ENCODE measurements around the gene DNTTIP2. TPM values are rescaled to one million over a fixed set of nuclear protein-coding genes. Genes with fewer than 3 reads are reported as not detected.
"Not testable (repeated sequence)": the region's sequence is repeated elsewhere in the genome, so short reads cannot be mapped to it uniquely, and the experiment has no call there.

DNTTIP2 gene
- total and polyA plus RNA-seq, 8 donors, result 8.7 to 107 (median 45.6) TPM

- H3K27ac ChIP-seq, result no peak overlapping the region
- no peaks in the 10 kb centered on the region for H3K36me3 ChIP-seq
- WGBS, 5 donors, result 92 to 95% (median 94%) methylated on average over 10 of the region's 10 CpGs
- peaks cover 0 to 9% (median 0%) of the 10 kb centered on the region in 4 donors for H3K9me3 ChIP-seq
- intact Hi-C loops (cut with DNase I; ENCODE audit: low total_unique reads), result no loop called here
- DNase-seq, result no peak
- H3K4me3 ChIP-seq, result no peak overlapping the region
- H3K27me3 ChIP-seq, result no peaks in the 10 kb centered on the region
- H3K4me1 ChIP-seq, result no peaks in the 10 kb centered on the region
- TF ChIP-seq, protein P1, sequence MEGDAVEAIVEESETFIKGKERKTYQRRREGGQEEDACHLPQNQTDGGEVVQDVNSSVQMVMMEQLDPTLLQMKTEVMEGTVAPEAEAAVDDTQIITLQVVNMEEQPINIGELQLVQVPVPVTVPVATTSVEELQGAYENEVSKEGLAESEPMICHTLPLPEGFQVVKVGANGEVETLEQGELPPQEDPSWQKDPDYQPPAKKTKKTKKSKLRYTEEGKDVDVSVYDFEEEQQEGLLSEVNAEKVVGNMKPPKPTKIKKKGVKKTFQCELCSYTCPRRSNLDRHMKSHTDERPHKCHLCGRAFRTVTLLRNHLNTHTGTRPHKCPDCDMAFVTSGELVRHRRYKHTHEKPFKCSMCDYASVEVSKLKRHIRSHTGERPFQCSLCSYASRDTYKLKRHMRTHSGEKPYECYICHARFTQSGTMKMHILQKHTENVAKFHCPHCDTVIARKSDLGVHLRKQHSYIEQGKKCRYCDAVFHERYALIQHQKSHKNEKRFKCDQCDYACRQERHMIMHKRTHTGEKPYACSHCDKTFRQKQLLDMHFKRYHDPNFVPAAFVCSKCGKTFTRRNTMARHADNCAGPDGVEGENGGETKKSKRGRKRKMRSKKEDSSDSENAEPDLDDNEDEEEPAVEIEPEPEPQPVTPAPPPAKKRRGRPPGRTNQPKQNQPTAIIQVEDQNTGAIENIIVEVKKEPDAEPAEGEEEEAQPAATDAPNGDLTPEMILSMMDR (IDR thresholded peaks at IDR 0.05), result no peak
- TF ChIP-seq POLR2AphosphoS5 (IDR thresholded peaks at IDR 0.05), result no peak
- no peak for TF ChIP-seq EP300 (IDR thresholded peaks at IDR 0.05)
Measured at GRCh38 chr1:93917302-93917701, 38.3 kb upstream of the DNTTIP2 start.

- intact Hi-C loops (cut with DNase I; ENCODE audit: low total_unique reads); H3K36me3 ChIP-seq; H3K9me3 ChIP-seq; H3K27ac ChIP-seq; H3K27me3 ChIP-seq; DNase-seq; H3K4me3 ChIP-seq: not testable (repeated sequence)
- H3K4me1 ChIP-seq, result peaks cover 0 to 27% (median 18%) of the 10 kb centered on the region in 4 donors
- 90 to 98% (median 97%) methylated on average over 3 of the region's 3 CpGs for WGBS, 5 donors
Measured at GRCh38 chr1:93910880-93911279, 31.9 kb upstream of the DNTTIP2 start.

GRCh38 chr1:93910305-93910704 is 31.3 kb upstream of the DNTTIP2 start:
- Histone ChIP-seq H3K4me1 (peaks cover 0 to 32% (median 18%) of the 10 kb centered on the region in 4 donors), H3K27me3 (no peaks in the 10 kb centered on the region), H3K36me3 (no peaks in the 10 kb centered on the region), H3K27ac (peak overlapping the region in 4 of 5 donors; percentile 82 to 97 (median 90)), H3K4me3 (peak overlapping the region in 1 of 4 donors; percentile 98), H3K9me3 (peaks cover 0 to 6% (median 2%) of the 10 kb centered on the region in 4 donors)
- WGBS, 5 donors, result 79 to 90% (median 82%) methylated on average over 4 of the region's 4 CpGs
- TF ChIP-seq, protein P1 (IDR thresholded peaks at IDR 0.05), result no peak
- TF ChIP-seq POLR2AphosphoS5 (IDR thresholded peaks at IDR 0.05), result no peak
- no peak for TF ChIP-seq POLR2A (IDR thresholded peaks at IDR 0.05)
- no peak for TF ChIP-seq EP300 (IDR thresholded peaks at IDR 0.05)
- intact Hi-C loops (cut with DNase I; ENCODE audit: low total_unique reads), result no loop called here
- no peak for DNase-seq

GRCh38 chr1:93909146-93910050 is 30.4 kb upstream of the DNTTIP2 start, which contains the start of gene GCLM:
TSS of gene GCLM (minus strand) at chr1:93909430. CDS start at chr1:93909163, 267 bp downstream.
- 0 to 2% (median 1%) methylated on average over 57 to 102 of the region's 102 CpGs for WGBS, 5 donors
- no peaks in the 10 kb centered on the region for H3K36me3 ChIP-seq
- no peaks in the 10 kb centered on the region for H3K27me3 ChIP-seq
- peaks cover 0 to 6% (median 2%) of the 10 kb centered on the region in 4 donors for H3K9me3 ChIP-seq
- TF ChIP-seq POLR2AphosphoS5 (IDR thresholded peaks at IDR 0.05) (peak; percentile 46 to 92 (median 79)), POLR2A (IDR thresholded peaks at IDR 0.05) (no peak), EP300 (IDR thresholded peaks at IDR 0.05) (no peak)
- TF ChIP-seq, protein P1 (IDR thresholded peaks at IDR 0.05), result peak in 5 of 7 experiments; percentile 58 to 96 (median 80)
- peak within 1 kb of the TSS; percentile 83 to 98 (median 89) for H3K4me3 ChIP-seq
- DNase-seq, result peak; percentile 94 to 96
- H3K27ac ChIP-seq, result peak within 1 kb of the TSS; percentile 82 to 97 (median 92)
- intact Hi-C loops (cut with DNase I; ENCODE audit: low total_unique reads), result no loop called here
- peaks cover 0 to 41% (median 23%) of the 10 kb centered on the region in 4 donors for H3K4me1 ChIP-seq

All from stomach (tissue), 9 donors.